ENCODE results near the gene NUBP1. TPM values are rescaled to one million over a fixed set of nuclear protein-coding genes. Genes with fewer than 3 reads are reported as not detected.
"Not testable (repeated sequence)": the region's sequence is repeated elsewhere in the genome, so short reads cannot be mapped to it uniquely, and the experiment has no call there.

Gene NUBP1
- total and polyA plus RNA-seq, 9 donors: 27.0 to 34.0 (median 30.2) TPM

DNA sequence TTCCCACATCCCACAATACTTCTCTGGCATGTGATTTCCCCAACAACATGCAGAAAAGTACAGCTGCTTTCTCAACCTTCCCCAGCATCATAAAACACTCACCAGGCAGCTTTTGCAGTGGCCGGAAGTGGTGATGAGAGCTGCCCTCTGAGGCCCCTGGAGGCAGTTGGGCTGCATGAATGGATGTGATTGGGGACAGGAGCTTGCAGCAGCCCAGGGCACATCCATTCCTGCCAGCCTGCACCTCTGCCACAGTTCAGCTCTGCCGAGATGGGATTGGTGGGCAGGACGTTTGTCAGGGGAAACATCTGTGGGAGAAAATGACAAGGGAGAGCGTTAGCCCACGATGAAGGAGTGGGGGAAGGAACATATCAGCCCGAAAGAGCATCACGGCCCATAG is 19.8 kb downstream of the NUBP1 start:
- Histone ChIP-seq H3K27ac (ENCODE audit: low read length) (no peak overlapping the region), H3K36me3 (ENCODE audit: control insufficient read depth, insufficient read depth, low read length) (peaks cover 78% of the 10 kb centered on the region), H3K27me3 (ENCODE audit: control insufficient read depth, insufficient read depth, low read length) (no peaks in the 10 kb centered on the region), H3K9me3 (replicated peaks; ENCODE audit: control insufficient read depth, low read depth, low read length) (no peaks in the 10 kb centered on the region), H3K4me3 (ENCODE audit: low read length) (no peak overlapping the region), H3K4me1 (ENCODE audit: control insufficient read depth, insufficient read depth, low read length) (no peaks in the 10 kb centered on the region)
- no peak for DNase-seq
- WGBS (ENCODE audit: insufficient coverage): 84% methylated on average over 6 of the region's 7 CpGs

DNA sequence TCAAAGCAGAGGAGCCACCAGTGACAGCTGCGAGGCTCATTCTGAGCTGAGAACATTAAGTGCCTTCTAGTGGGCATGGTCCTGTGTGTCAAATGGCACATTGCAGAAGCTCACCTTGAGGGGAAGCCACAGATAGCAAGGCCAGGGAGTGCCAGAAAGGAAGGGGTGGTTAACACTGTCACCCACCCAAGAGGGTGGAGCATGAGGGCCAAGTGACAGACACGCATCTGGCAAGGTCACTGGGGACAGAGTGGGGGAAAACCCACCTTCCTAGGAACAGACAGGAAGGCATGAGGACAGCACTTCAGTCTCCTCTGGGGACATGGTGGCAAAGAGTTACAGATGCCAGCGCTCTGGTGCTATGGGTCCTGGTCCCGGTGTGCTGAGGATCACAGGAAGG is 22.1 kb downstream of the NUBP1 start:
- no peak overlapping the region for H3K27ac ChIP-seq (ENCODE audit: low read length)
- H3K36me3 ChIP-seq (ENCODE audit: control insufficient read depth, insufficient read depth, low read length): peaks cover 67% of the 10 kb centered on the region
- DNase-seq: no peak
- H3K9me3 ChIP-seq (replicated peaks; ENCODE audit: control insufficient read depth, low read depth, low read length): no peaks in the 10 kb centered on the region
- H3K4me3 ChIP-seq (ENCODE audit: low read length): no peak overlapping the region
- H3K27me3 ChIP-seq (ENCODE audit: control insufficient read depth, insufficient read depth, low read length): no peaks in the 10 kb centered on the region
- no peaks in the 10 kb centered on the region for H3K4me1 ChIP-seq (ENCODE audit: control insufficient read depth, insufficient read depth, low read length)
- 83% methylated on average over 4 of the region's 4 CpGs for WGBS (ENCODE audit: insufficient coverage)

DNA sequence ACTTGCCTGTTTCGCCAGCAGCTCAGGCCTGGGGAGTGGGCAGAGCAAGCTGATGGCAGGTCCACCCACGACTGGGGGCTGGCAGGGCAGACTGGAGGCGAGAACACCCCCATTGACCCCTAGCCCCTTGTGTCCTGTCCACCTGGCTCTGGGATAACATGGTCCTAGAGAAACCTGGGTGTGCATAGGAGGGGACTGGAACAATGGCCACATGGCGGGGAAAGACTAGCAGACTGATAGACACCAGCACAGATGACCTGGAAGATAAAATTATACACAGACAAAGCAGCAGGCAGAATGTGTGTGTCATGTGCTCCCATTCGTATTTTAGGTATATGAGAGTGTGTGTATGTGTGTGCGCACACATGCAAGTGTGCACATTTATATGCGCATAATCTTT is 23.5 kb downstream of the NUBP1 start:
- H3K27me3 ChIP-seq (ENCODE audit: control insufficient read depth, insufficient read depth, low read length): no peaks in the 10 kb centered on the region
- no peak overlapping the region for H3K27ac ChIP-seq (ENCODE audit: low read length)
- WGBS (ENCODE audit: insufficient coverage): 90% methylated on average over 5 of the region's 7 CpGs
- H3K9me3 ChIP-seq (replicated peaks; ENCODE audit: control insufficient read depth, low read depth, low read length): no peaks in the 10 kb centered on the region
- peaks cover 61% of the 10 kb centered on the region for H3K36me3 ChIP-seq (ENCODE audit: control insufficient read depth, insufficient read depth, low read length)
- no peaks in the 10 kb centered on the region for H3K4me1 ChIP-seq (ENCODE audit: control insufficient read depth, insufficient read depth, low read length)
- DNase-seq: no peak
- no peak overlapping the region for H3K4me3 ChIP-seq (ENCODE audit: low read length)

DNA sequence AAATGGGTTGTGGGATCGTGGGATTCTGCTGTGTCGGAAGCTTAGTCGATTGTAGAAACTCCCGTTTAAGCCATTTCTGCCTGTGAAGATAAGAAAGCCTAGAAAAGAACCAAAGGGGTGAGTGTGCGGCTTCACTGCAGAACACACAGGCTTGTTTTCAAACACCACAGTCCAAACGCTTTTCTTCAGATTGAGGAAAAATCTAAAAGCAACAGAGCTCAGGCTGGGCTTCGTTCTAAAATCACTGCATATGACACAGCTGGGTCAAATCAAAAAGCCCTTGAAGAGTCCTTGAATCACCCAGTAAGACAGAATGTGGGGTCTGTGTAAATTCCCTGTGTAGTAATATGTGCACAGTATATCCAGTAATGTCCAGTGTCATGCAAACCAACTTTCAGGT is 25.7 kb downstream of the NUBP1 start:
- no peaks in the 10 kb centered on the region for H3K27me3 ChIP-seq (ENCODE audit: control insufficient read depth, insufficient read depth, low read length)
- H3K4me3 ChIP-seq (ENCODE audit: low read length): no peak overlapping the region
- no peaks in the 10 kb centered on the region for H3K9me3 ChIP-seq (replicated peaks; ENCODE audit: control insufficient read depth, low read depth, low read length)
- H3K27ac ChIP-seq (ENCODE audit: low read length): no peak overlapping the region
- no peaks in the 10 kb centered on the region for H3K4me1 ChIP-seq (ENCODE audit: control insufficient read depth, insufficient read depth, low read length)
- WGBS (ENCODE audit: insufficient coverage): 80% methylated on average over 1 of the region's 7 CpGs
- no peak for DNase-seq
- H3K36me3 ChIP-seq (ENCODE audit: control insufficient read depth, insufficient read depth, low read length): peaks cover 40% of the 10 kb centered on the region

DNA sequence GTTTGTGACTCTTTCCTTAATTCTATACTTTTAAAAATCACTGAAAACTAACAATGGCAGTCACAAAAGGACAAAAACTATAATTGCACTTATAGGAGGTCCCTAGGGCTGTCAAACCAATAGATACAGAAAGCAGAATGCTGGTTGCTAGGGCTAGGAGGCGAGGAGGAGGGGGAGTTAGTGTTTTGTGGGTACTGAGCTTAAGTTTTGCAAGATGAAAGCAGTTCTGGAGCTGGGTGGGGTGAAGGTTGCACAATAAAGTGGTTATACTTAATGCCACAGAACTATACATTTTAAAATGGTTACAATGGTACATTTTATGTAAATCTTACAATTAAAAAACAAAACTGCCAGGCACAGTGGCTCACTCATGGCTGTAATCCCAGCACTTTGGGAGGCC is 27.3 kb downstream of the NUBP1 start:
- DNase-seq: no peak
- H3K36me3 ChIP-seq (ENCODE audit: control insufficient read depth, insufficient read depth, low read length): peaks cover 32% of the 10 kb centered on the region
- no peaks in the 10 kb centered on the region for H3K27me3 ChIP-seq (ENCODE audit: control insufficient read depth, insufficient read depth, low read length)
- no peaks in the 10 kb centered on the region for H3K9me3 ChIP-seq (replicated peaks; ENCODE audit: control insufficient read depth, low read depth, low read length)
- no peaks in the 10 kb centered on the region for H3K4me1 ChIP-seq (ENCODE audit: control insufficient read depth, insufficient read depth, low read length)
- WGBS (ENCODE audit: insufficient coverage): no CpG with 5 or more reads among the region's 1 CpG
- no peak overlapping the region for H3K27ac ChIP-seq (ENCODE audit: low read length)
- no peak overlapping the region for H3K4me3 ChIP-seq (ENCODE audit: low read length)

DNA sequence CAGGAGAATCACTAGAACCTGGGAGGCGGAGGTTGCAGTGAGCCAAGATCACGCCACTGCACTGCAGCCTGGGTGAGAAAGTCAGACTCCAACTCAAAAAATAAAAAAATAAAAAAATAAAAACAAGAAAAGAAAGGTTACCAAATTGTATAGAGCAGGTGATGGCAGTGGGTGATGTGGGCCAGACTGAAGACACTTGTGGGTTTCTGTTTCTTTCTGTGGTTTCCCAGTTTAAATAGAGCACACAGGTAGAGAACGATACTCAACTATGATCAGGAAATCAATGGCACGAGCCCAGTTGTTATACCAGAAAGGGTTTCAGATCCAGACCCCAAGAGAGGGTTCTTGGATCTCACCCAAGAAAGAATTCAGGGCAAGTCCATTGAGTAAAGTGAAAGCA is 32.6 kb downstream of the NUBP1 start:
- WGBS (ENCODE audit: insufficient coverage): 56% methylated on average over 2 of the region's 4 CpGs
- no peaks in the 10 kb centered on the region for H3K27me3 ChIP-seq (ENCODE audit: control insufficient read depth, insufficient read depth, low read length)
- H3K36me3 ChIP-seq (ENCODE audit: control insufficient read depth, insufficient read depth, low read length): peaks cover 2% of the 10 kb centered on the region
- no peak overlapping the region for H3K27ac ChIP-seq (ENCODE audit: low read length)
- H3K4me1 ChIP-seq (ENCODE audit: control insufficient read depth, insufficient read depth, low read length): no peaks in the 10 kb centered on the region
- DNase-seq: no peak
- no peak overlapping the region for H3K4me3 ChIP-seq (ENCODE audit: low read length)
- no peaks in the 10 kb centered on the region for H3K9me3 ChIP-seq (replicated peaks; ENCODE audit: control insufficient read depth, low read depth, low read length)

DNA sequence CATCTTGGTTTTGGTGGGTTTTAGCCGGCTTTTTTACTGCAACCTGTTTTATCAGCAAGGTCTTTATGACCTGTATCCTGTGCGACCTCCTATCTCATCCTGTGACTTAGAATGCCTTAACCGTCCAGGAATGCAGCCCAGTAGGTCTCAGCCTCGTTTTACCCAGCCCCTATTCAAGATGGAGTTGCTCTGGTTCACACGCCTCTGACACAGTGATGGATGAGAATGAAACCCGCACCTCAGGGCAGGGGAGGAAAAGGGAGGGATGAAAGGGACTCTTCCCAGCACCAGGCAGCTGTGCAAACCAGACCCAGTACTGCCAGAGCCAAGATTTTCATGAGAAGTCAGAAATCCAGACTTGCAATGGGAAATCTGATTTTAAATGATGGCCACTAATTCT is 33.3 kb downstream of the NUBP1 start:
- not testable (repeated sequence) for H3K36me3 ChIP-seq (ENCODE audit: control insufficient read depth, insufficient read depth, low read length); H3K27me3 ChIP-seq (ENCODE audit: control insufficient read depth, insufficient read depth, low read length); DNase-seq; H3K27ac ChIP-seq (ENCODE audit: low read length); H3K9me3 ChIP-seq (replicated peaks; ENCODE audit: control insufficient read depth, low read depth, low read length); H3K4me1 ChIP-seq (ENCODE audit: control insufficient read depth, insufficient read depth, low read length); H3K4me3 ChIP-seq (ENCODE audit: low read length)
- WGBS (ENCODE audit: insufficient coverage): 50% methylated on average over 2 of the region's 6 CpGs

DNA sequence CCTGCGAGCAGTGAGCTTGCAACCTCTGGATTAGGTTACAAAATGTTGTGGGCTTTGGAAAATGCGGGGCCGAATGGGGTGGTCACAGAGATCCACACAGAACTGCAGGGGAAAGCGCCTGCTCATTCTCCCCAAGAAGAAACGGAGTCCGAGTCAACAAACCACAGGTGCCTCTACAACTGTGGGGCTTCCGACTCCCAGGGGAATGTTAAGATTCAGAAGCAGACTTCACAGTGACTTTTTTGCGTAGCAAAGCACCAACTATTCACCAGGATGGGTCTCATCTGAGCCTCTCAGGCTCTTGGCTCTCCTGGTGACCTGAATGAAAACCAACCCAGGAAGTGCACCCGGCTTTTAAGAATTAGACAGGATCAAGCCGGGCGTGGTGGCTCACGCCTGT is 33.7 kb downstream of the NUBP1 start:
- WGBS (ENCODE audit: insufficient coverage): 74% methylated on average over 12 of the region's 12 CpGs
- Histone ChIP-seq H3K4me1 (ENCODE audit: control insufficient read depth, insufficient read depth, low read length) (no peaks in the 10 kb centered on the region), H3K36me3 (ENCODE audit: control insufficient read depth, insufficient read depth, low read length) (no peaks in the 10 kb centered on the region), H3K27me3 (ENCODE audit: control insufficient read depth, insufficient read depth, low read length) (no peaks in the 10 kb centered on the region), H3K9me3 (replicated peaks; ENCODE audit: control insufficient read depth, low read depth, low read length) (no peaks in the 10 kb centered on the region), H3K27ac (ENCODE audit: low read length) (no peak overlapping the region), H3K4me3 (ENCODE audit: low read length) (no peak overlapping the region)
- no peak for DNase-seq

DNA sequence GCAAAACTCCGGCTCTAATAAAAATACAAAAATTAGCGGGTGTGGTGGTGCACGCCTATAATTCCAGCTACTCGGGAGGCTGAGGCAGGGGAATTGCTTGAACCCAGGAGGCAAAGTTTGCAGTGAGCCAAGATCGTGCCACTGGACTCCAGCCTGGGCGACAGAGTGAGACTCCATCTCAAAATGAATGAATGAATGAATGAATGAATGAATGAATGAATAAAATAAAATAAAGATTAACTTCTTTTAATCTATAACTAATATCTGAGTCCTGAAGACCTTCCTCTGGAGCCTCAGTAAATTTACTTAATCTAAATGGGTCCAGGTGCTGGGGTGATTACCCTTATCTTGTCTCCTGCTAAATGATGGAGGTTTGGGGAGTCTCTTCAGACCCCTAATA is 36.3 kb downstream of the NUBP1 start:
- 100% methylated on average over 4 of the region's 6 CpGs for WGBS (ENCODE audit: insufficient coverage)
- H3K4me3 ChIP-seq (ENCODE audit: low read length); H3K4me1 ChIP-seq (ENCODE audit: control insufficient read depth, insufficient read depth, low read length); H3K27ac ChIP-seq (ENCODE audit: low read length); H3K27me3 ChIP-seq (ENCODE audit: control insufficient read depth, insufficient read depth, low read length); H3K9me3 ChIP-seq (replicated peaks; ENCODE audit: control insufficient read depth, low read depth, low read length); DNase-seq; H3K36me3 ChIP-seq (ENCODE audit: control insufficient read depth, insufficient read depth, low read length): not testable (repeated sequence)

DNA sequence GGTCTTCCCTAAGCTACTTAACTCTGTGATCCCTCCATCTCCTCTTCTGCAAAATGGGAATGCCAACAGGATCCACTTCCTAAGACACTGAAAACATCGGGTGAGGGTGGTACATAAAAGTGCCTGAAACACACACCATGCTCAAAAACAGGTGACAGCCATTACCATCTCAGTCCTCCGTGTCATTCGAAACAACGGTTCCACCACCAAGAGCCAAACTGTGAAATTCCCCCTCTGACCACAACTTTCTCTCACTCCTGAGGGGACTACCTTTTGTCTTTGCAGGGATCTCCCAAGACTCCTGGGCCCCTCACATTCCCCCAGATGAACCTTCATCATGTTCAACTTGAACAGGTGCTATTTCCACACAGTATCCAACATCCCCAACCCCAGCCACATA is 37.0 kb downstream of the NUBP1 start:
- Histone ChIP-seq H3K9me3 (replicated peaks; ENCODE audit: control insufficient read depth, low read depth, low read length) (no peaks in the 10 kb centered on the region), H3K4me3 (ENCODE audit: low read length) (no peak overlapping the region), H3K27ac (ENCODE audit: low read length) (no peak overlapping the region), H3K27me3 (ENCODE audit: control insufficient read depth, insufficient read depth, low read length) (no peaks in the 10 kb centered on the region), H3K4me1 (ENCODE audit: control insufficient read depth, insufficient read depth, low read length) (no peaks in the 10 kb centered on the region), H3K36me3 (ENCODE audit: control insufficient read depth, insufficient read depth, low read length) (no peaks in the 10 kb centered on the region)
- 89% methylated on average over 4 of the region's 4 CpGs for WGBS (ENCODE audit: insufficient coverage)
- DNase-seq: no peak

DNA sequence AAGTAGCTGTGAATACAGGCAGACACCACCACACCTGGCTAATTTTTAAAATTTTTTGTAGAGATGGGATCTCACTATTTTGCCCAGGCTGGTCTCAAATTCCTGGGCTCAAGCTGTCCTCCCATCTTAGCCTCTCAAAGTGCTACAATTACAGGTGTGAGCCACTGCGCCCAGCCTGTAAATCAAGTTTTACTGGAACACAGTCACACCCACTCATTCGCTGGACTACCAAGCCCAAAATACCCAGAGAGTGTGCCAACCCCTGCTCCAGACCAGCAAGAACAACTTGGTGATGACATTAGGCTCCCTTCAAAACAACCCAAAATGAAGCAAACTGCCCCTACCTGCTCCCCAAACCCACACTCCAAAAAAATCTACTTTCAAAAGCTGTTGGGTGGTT is 39.0 kb downstream of the NUBP1 start:
- no peaks in the 10 kb centered on the region for H3K4me1 ChIP-seq (ENCODE audit: control insufficient read depth, insufficient read depth, low read length)
- no peaks in the 10 kb centered on the region for H3K9me3 ChIP-seq (replicated peaks; ENCODE audit: control insufficient read depth, low read depth, low read length)
- H3K36me3 ChIP-seq (ENCODE audit: control insufficient read depth, insufficient read depth, low read length): no peaks in the 10 kb centered on the region
- no peaks in the 10 kb centered on the region for H3K27me3 ChIP-seq (ENCODE audit: control insufficient read depth, insufficient read depth, low read length)
- 96% methylated on average over 2 of the region's 2 CpGs for WGBS (ENCODE audit: insufficient coverage)
- H3K27ac ChIP-seq (ENCODE audit: low read length): no peak overlapping the region
- H3K4me3 ChIP-seq (ENCODE audit: low read length): no peak overlapping the region
- no peak for DNase-seq

All from muscle of leg (tissue), 11 donors.